ENCODE data around the gene SIL1. TPM values are rescaled to one million over a fixed set of nuclear protein-coding genes. Genes with fewer than 3 reads are reported as not detected.

The SIL1 gene
- total and polyA plus RNA-seq, 2 of the 13 experiments (the other 11 are each of a cell fraction or from before 2014, with no cell fraction given): 26.0 to 30.0 TPM

- TF ChIP-seq ZNF574 (CRISPR knock-in tag; IDR thresholded peaks at IDR 0.05): no peak
- TF ChIP-seq YEATS4 (CRISPR knock-in tag; IDR thresholded peaks at IDR 0.05; ENCODE audit: borderline replicate concordance): no peak
- no peak for TF ChIP-seq ZNF460 (CRISPR knock-in tag; IDR thresholded peaks at IDR 0.05; ENCODE audit: borderline replicate concordance)
- TF ChIP-seq MXD4 (CRISPR knock-in tag; IDR thresholded peaks at IDR 0.05): no peak
These were observed 89.9 kb downstream of the SIL1 start (continued) for GRCh38 chr5:139108063-139108824.

GRCh38 chr5:139105621-139106071 lies 92.5 kb downstream of the SIL1 start:
- no peak overlapping the region for H3K9ac ChIP-seq (ENCODE audit: insufficient read depth, low read depth, low read length)
- no peak overlapping the region for H2AFZ ChIP-seq (ENCODE audit: low read length)
- POLR2A ChIA-PET: no interaction called here
- ATAC-seq (no peak), FAIRE-seq (no peak), DNase-seq (ENCODE audit: low spot score) (no peak)
- H3K4me3 ChIP-seq (replicated peaks in 1 of 3; ENCODE audit: insufficient read depth in 1 of 3, low read depth in 2 of 3, low read length in 3 of 3): no peak overlapping the region
- no TSS peak for BruUV-seq (replicated peaks)
- H3K36me3 ChIP-seq (replicated peaks in 1 of 2; ENCODE audit: control insufficient read depth in 1 of 2, insufficient read depth in 2 of 2, low read length in 2 of 2): no peaks in the 10 kb centered on the region; a peak in 2 of 5 replicates
- no peaks in the 10 kb centered on the region for H3K79me2 ChIP-seq (ENCODE audit: insufficient read depth, low read length)
- H3K4me1 ChIP-seq (ENCODE audit: insufficient read depth, low read length): no peaks in the 10 kb centered on the region
- in situ Hi-C loops (cut with HindIII; ENCODE audit: extremely low pct_ligation_motif_present, low pct_unique_long_range_greater_than_20kb): no loop called here
- no peak overlapping the region for H3K27ac ChIP-seq (ENCODE audit: extremely low read length, insufficient read depth, low read length)
- over 99% methylated on average over 15 of the region's 15 CpGs for WGBS (ENCODE audit: low lambda C conversion rate)
- H4K20me1 ChIP-seq (ENCODE audit: insufficient read depth, low read length): no peaks in the 10 kb centered on the region
- intact Hi-C loops (cut with micrococcal nuclease; ENCODE audit: unreplicated experiment): no loop called here
- H3K27me3 ChIP-seq (ENCODE audit: control insufficient read depth in 1 of 2, insufficient read depth in 2 of 2, low read length in 2 of 2): no peaks in the 10 kb centered on the region
- CTCF ChIA-PET (ENCODE audit: low intra/inter-chr PET ratio, low total read pairs): no interaction called here
- H3K9me3 ChIP-seq (ENCODE audit: low read length): no peaks in the 10 kb centered on the region
- no peak overlapping the region for H3K4me2 ChIP-seq (ENCODE audit: low read depth, low read length)
- TF ChIP-seq HBP1 (CRISPR knock-in tag; IDR thresholded peaks at IDR 0.05; ENCODE audit: low read depth): no peak
- TF ChIP-seq ZNF878 (CRISPR knock-in tag; IDR thresholded peaks at IDR 0.05): no peak
- no peak for TF ChIP-seq HIVEP1 (CRISPR knock-in tag; IDR thresholded peaks at IDR 0.05)
- TF ChIP-seq ATAD3A (CRISPR knock-in tag; IDR thresholded peaks at IDR 0.05): no peak
- no peak for TF ChIP-seq ZNF230 (CRISPR knock-in tag; IDR thresholded peaks at IDR 0.05)
- no peak for TF ChIP-seq ZNF720 (CRISPR knock-in tag; IDR thresholded peaks at IDR 0.05)
- TF ChIP-seq ZNF414 (CRISPR knock-in tag; IDR thresholded peaks at IDR 0.05): no peak
- no peak for TF ChIP-seq ZNF773 (CRISPR knock-in tag; IDR thresholded peaks at IDR 0.05; ENCODE audit: borderline replicate concordance)
- no peak for TF ChIP-seq ZNF761 (CRISPR knock-in tag; conservative IDR thresholded peaks at IDR 0.05)
- no peak for TF ChIP-seq NR2F2 (IDR thresholded peaks at IDR 0.05; ENCODE audit: borderline replicate concordance, low read depth)
- TF ChIP-seq ZBTB21 (CRISPR knock-in tag; IDR thresholded peaks at IDR 0.05): no peak
- TF ChIP-seq SNAPC5 (CRISPR knock-in tag; IDR thresholded peaks at IDR 0.05; ENCODE audit: borderline replicate concordance): no peak
